NT2/D1 (cell line): ENCODE data around the gene ATMIN.

ENCODE experiments used
- DNase-seq: peaks from one replicate; pipeline ENCODE4 v3.0.0-alpha.2; 2011; ENCODE audit warnings: low read depth, low spot score
- H3K27me3 ChIP-seq: 2 replicates; pipeline ENCODE4 v1.6.0; 2011; ENCODE audit warnings: mild to moderate bottlenecking; ENCODE audit not compliant: insufficient read length, insufficient read depth
- H3K36me3 ChIP-seq: 2 replicates; pipeline ENCODE4 v1.6.1; 2011; ENCODE audit warnings: mild to moderate bottlenecking, low read length, mixed read lengths; ENCODE audit not compliant: insufficient read depth, insufficient read length
- H3K4me1 ChIP-seq: 2 replicates; pipeline ENCODE4 v1.5.1; 2011; ENCODE audit not compliant: insufficient read depth, insufficient read length
- H3K4me3 ChIP-seq: 2 replicates; pipeline ENCODE4 v1.5.1; 2011; ENCODE audit warnings: low read depth; ENCODE audit not compliant: insufficient read length
- H3K9ac ChIP-seq: 2 replicates; pipeline ENCODE4 v1.6.0; 2011; ENCODE audit warnings: low read depth; ENCODE audit not compliant: insufficient read length
- H3K9me3 ChIP-seq: 2 replicates; pipeline ENCODE4 v1.5.1; 2011; ENCODE audit warnings: mild to moderate bottlenecking, low read length; ENCODE audit not compliant: insufficient read depth
- SUZ12 ChIP-seq: IDR thresholded peaks from 2 replicates; pipeline ENCODE4 v1.6.1; 2011; ENCODE audit not compliant: insufficient read length, insufficient read depth; ENCODE audit errors: extremely low read depth
- YY1 ChIP-seq: IDR thresholded peaks from 2 replicates; pipeline ENCODE4 v1.6.1; 2011; ENCODE audit not compliant: insufficient read length, insufficient read depth
- ZNF274 ChIP-seq: IDR thresholded peaks from 2 replicates; pipeline ENCODE4 v1.6.1; 2011; ENCODE audit warnings: mild to moderate bottlenecking, low read depth, low read length

The ATMIN gene

GRCh38 chr16:81029930-81030604 is 5.6 kb upstream of the ATMIN start:
- no peak overlapping the region for H3K4me3 ChIP-seq
- peaks cover 8% of the 10 kb centered on the region for H3K9me3 ChIP-seq
- H3K4me1 ChIP-seq: no peaks in the 10 kb centered on the region
- TF ChIP-seq SUZ12 (no peak), YY1 (no peak), ZNF274 (no peak)
- DNase-seq: no peak
- no peak overlapping the region for H3K9ac ChIP-seq
- no peaks in the 10 kb centered on the region for H3K27me3 ChIP-seq
- peaks cover 70% of the 10 kb centered on the region for H3K36me3 ChIP-seq

DNA sequence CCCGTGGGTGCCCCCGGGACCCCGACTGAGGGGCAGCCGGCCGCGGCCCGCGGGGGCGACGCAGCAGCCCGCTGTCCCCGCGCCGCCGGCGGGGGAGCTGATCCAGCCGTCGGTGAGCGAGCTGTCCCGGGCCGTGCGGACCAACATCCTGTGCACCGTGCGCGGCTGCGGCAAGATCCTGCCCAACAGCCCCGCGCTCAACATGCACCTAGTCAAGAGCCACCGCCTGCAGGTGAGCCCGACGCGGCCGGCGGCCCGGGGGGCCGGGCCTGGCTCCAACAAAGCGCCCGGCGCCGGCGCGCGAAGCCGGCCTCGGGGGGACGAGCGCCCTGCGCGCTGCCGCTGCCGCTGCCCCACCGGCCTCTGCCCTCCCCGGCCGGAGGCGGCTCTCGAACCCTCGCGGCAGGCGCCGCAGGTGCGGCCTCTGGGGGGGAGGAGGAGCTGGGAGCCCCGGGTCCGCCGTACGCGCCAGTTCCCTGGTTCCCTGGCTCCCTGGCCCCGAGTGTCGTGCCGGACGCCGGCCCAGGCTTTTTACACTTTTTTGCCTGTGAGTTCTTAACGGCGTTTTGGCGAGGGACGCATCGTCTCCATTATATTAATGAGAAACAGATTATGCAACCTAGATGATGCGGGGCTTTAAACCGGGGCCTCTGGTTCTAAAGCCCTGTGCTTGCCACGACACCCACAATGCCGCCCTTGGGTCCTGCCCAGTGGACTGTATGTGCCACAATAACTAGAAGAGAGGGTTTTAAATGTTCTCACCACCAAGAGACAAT is 521 bp downstream of the ATMIN start:
- H3K4me3 ChIP-seq: peak overlapping the region; percentile 81
- H3K4me1 ChIP-seq: no peaks in the 10 kb centered on the region
- peaks cover 49% of the 10 kb centered on the region for H3K36me3 ChIP-seq
- H3K27me3 ChIP-seq: no peaks in the 10 kb centered on the region
- H3K9me3 ChIP-seq: peaks cover 13% of the 10 kb centered on the region
- peak overlapping the region; percentile 92 for H3K9ac ChIP-seq
- no peak for DNase-seq
- TF ChIP-seq YY1 (no peak), ZNF274 (no peak), SUZ12 (no peak)

DNA sequence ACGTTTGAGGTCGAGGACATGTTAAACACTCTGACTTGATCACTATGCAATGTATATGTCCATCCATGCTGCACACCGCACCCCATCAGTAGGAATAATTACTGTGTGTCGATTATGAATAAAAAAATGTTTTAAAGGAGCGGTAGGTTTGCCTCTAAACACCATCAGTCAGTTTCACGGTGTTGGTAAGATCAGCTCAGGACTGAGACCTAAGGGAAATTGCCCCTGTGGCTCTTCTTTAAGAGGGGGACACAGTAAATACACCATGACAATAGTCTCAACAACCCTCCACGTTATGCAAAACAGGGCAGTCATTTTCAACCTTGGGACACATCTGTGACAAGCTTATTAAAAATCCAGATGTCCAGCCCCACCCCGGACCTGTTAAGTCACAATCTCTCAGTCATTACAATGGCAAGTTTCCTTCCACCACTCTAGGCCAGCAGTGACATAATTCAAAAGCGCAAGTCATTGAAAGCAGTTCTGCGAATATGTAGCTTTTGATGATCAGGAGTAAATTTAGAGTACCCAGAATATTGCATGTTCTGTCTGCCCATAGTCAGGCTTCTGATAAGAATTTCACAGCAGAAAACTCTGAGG is 1.2 kb downstream of the ATMIN start:
- DNase-seq: no peak
- Histone ChIP-seq H3K4me1 (no peaks in the 10 kb centered on the region), H3K9ac (peak overlapping the region; percentile 92), H3K27me3 (no peaks in the 10 kb centered on the region), H3K36me3 (peaks cover 49% of the 10 kb centered on the region), H3K4me3 (peak overlapping the region; percentile 81), H3K9me3 (peaks cover 13% of the 10 kb centered on the region)
- TF ChIP-seq YY1: no peak
- TF ChIP-seq ZNF274: no peak
- TF ChIP-seq SUZ12: no peak

DNA sequence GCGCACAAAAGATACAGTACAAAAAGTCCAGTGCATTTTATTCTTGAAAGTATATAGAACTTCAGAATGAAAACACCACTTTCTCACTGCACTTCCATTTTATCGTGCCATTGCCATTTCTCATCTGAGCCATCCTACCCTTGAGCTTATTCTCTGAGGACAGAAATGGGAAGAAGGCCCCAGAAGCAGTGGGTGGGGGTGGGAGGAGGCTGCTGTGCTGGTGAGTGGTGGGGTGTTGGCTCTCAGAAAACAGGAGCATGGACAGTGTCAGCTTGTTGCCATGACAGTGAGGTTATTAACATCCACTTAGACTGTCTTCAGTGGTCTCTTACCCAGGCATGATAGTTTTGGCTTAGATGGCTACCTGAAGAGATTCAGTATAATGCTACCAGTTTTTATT is 4.5 kb downstream of the ATMIN start:
- DNase-seq: no peak
- H3K9ac ChIP-seq: no peak overlapping the region
- no peak overlapping the region for H3K4me3 ChIP-seq
- H3K27me3 ChIP-seq: no peaks in the 10 kb centered on the region
- TF ChIP-seq SUZ12: no peak
- TF ChIP-seq YY1: no peak
- TF ChIP-seq ZNF274: no peak
- peaks cover 3% of the 10 kb centered on the region for H3K9me3 ChIP-seq
- H3K36me3 ChIP-seq: peaks cover 69% of the 10 kb centered on the region
- no peaks in the 10 kb centered on the region for H3K4me1 ChIP-seq

GRCh38 chr16:81040842-81041241 is 5.2 kb downstream of the ATMIN start:
- DNase-seq: no peak
- TF ChIP-seq YY1 (no peak), ZNF274 (no peak), SUZ12 (no peak)
- Histone ChIP-seq H3K9ac (no peak overlapping the region), H3K4me1 (no peaks in the 10 kb centered on the region), H3K36me3 (peaks cover 75% of the 10 kb centered on the region), H3K27me3 (no peaks in the 10 kb centered on the region), H3K4me3 (no peak overlapping the region), H3K9me3 (no peaks in the 10 kb centered on the region)

DNA sequence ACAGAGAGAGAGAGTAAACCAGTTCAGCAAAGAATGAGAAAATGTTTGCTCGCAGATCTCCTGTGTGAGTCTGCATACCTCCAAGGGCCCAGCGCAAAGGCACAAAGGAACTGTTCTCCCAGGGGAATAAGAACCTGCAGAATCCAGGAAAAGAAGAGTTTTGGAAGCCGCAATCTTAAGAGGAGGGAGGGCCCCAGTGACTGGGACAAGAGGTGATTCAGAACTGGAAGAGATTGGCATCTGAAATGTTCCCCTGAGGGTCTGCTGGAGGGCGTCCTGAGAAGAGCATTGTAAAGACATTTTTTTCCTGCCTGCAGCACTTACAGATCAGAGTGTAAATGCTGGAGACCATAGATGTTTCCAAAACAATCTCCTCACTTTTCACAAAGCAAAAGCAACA is 6.1 kb downstream of the ATMIN start:
- DNase-seq: no peak
- H3K36me3 ChIP-seq: peaks cover 79% of the 10 kb centered on the region
- H3K27me3 ChIP-seq: no peaks in the 10 kb centered on the region
- H3K9ac ChIP-seq: no peak overlapping the region
- TF ChIP-seq SUZ12 (no peak), ZNF274 (no peak), YY1 (no peak)
- no peak overlapping the region for H3K4me3 ChIP-seq
- H3K4me1 ChIP-seq: no peaks in the 10 kb centered on the region
- H3K9me3 ChIP-seq: no peaks in the 10 kb centered on the region

GRCh38 chr16:81042821-81043220 is 7.2 kb downstream of the ATMIN start:
- H3K27me3 ChIP-seq: no peaks in the 10 kb centered on the region
- no peaks in the 10 kb centered on the region for H3K4me1 ChIP-seq
- no peaks in the 10 kb centered on the region for H3K9me3 ChIP-seq
- no peak overlapping the region for H3K9ac ChIP-seq
- H3K4me3 ChIP-seq: no peak overlapping the region
- DNase-seq: no peak
- H3K36me3 ChIP-seq: peaks cover 70% of the 10 kb centered on the region
- no peak for TF ChIP-seq ZNF274
- no peak for TF ChIP-seq YY1
- TF ChIP-seq SUZ12: no peak
